K562 (cell line): Measurements from ENCODE around the gene RGS7. TPM values are rescaled to one million over a fixed set of nuclear protein-coding genes. Genes with fewer than 3 reads are reported as not detected.
A peak's percentile ranks its signal among the peaks of the same experiment; 100 is the strongest.

Source experiments
- ATAC-seq: fragments of 200-7000 bp; cut with Tn5 transposase; 3 replicates; pipeline ENCODE4 v1.9.1; 2020; ENCODE audit warnings: moderate library complexity
- BruUV-seq: library from RNA; stranded (reverse); fragments of 400-500 nt; replicated peaks from 2 replicates; lab custom pipeline; 2021; lab: Mats Ljungman, UMichigan
- CTCF ChIA-PET: fragments of 300-600 bp; formaldehyde crosslinking; extraction: SDS; loops from one replicate; lab custom pipeline; 2021; ENCODE audit warnings: low intra/inter-chr PET ratio; lab: Yijun Ruan, JAX
- POLR2A ChIA-PET: fragments of 300-600, 350-650 bp; sonication (Branson Sonifier 250); formaldehyde crosslinking; extraction: SDS; loops from one replicate; lab custom pipeline; 2021; ENCODE audit warnings: antibody characterized with exemption, inconsistent platforms; lab: Yijun Ruan, JAX
- DNase-seq, 4 experiments: peaks; one replicate each; pipeline versions ENCODE4 v3.0.0 to v3.0.0-alpha.2; 2011 to 2018; ENCODE audit warnings: low spot score in 3 of 4, mixed read lengths in 3 of 4; ENCODE audit errors: extremely low read depth in 1 of 4
- FAIRE-seq: peaks from 2 replicates; lab custom pipeline; 2011; peaks lifted over from hg19 to GRCh38; lab: Jason Lieb, UNC
- H2AFZ ChIP-seq: 2 replicates; pipeline ENCODE4 v1.6.0; 2011; ENCODE audit warnings: low read depth, low read length, control low read depth, inconsistent platforms
- H3K27ac ChIP-seq: fragments of 200-600 bp; 3 replicates; pipeline ENCODE4 v1.8.0; 2011; ENCODE audit warnings: low read depth, mild to moderate bottlenecking, control low read depth, inconsistent platforms, low read length, moderate library complexity, mixed read lengths; ENCODE audit errors: extremely low read depth
- H3K27me3 ChIP-seq, 2 experiments: fragments of 300-600 bp in 1 of 2; 2 replicates in 1 of 2; 3 replicates in 1 of 2; pipeline versions ENCODE4 v1.6.0 to v1.8.0; 2011; ENCODE audit warnings: inconsistent platforms in 2 of 2, low read length in 2 of 2, mild to moderate bottlenecking in 1 of 2, mixed read lengths in 1 of 2, moderate library complexity in 1 of 2; ENCODE audit not compliant: control insufficient read depth in 2 of 2, insufficient read depth in 2 of 2
- H3K36me3 ChIP-seq: fragments of 300-600 bp; 3 replicates; pipeline ENCODE4 v1.8.0; 2011; ENCODE audit warnings: mild to moderate bottlenecking, low read length, inconsistent platforms; ENCODE audit not compliant: control insufficient read depth, insufficient read depth
- H3K4me1 ChIP-seq, 2 experiments: fragments of 200-600 bp in 1 of 2; replicated peaks in 1 of 2; 2 replicates in 1 of 2; 3 replicates in 1 of 2; pipeline versions ENCODE4 v1.5.1 to v1.8.0; 2011; ENCODE audit warnings: inconsistent platforms in 2 of 2, low read length in 2 of 2, mild to moderate bottlenecking in 1 of 2, mixed read lengths in 1 of 2, moderate library complexity in 1 of 2; ENCODE audit not compliant: control insufficient read depth in 2 of 2, insufficient read depth in 2 of 2
- H3K4me2 ChIP-seq: 2 replicates; pipeline ENCODE4 v1.6.1; 2011; ENCODE audit warnings: low read length, control low read depth, inconsistent platforms, mixed read lengths; ENCODE audit not compliant: insufficient read depth
- H3K4me3 ChIP-seq: fragments of 200-600 bp; sonication (generic), shearing (Covaris generic); 2 replicates; pipeline ENCODE4 v1.5.1; 2016; ENCODE audit warnings: control low read depth, inconsistent platforms
- H3K79me2 ChIP-seq: fragments of 200-600 bp; 3 replicates; pipeline ENCODE4 v1.8.0; 2011; ENCODE audit warnings: low read length, inconsistent platforms; ENCODE audit not compliant: control insufficient read depth, insufficient read depth
- H3K9ac ChIP-seq, 2 experiments: 2 replicates each; pipeline versions ENCODE4 v1.6.0 to v1.6.1; 2011; ENCODE audit warnings: low read depth in 2 of 2, low read length in 2 of 2, control low read depth in 1 of 2, inconsistent platforms in 1 of 2, mild to moderate bottlenecking in 1 of 2, mixed read lengths in 1 of 2; ENCODE audit not compliant: insufficient read depth in 1 of 2
- H3K9me1 ChIP-seq: one replicate; pipeline ENCODE4 v1.6.0; 2011; ENCODE audit warnings: inconsistent platforms, mild to moderate bottlenecking, low read length, moderate library complexity; ENCODE audit not compliant: control insufficient read depth, insufficient read depth
- H3K9me3 ChIP-seq: replicated peaks from 2 replicates; pipeline ENCODE4 v1.5.1; 2011; ENCODE audit warnings: low read depth, low read length, inconsistent platforms; ENCODE audit not compliant: control insufficient read depth, insufficient read depth
- H4K20me1 ChIP-seq: replicated peaks from 2 replicates; pipeline ENCODE4 v1.6.1; 2011; ENCODE audit warnings: low read length, inconsistent platforms, mixed read lengths; ENCODE audit not compliant: control insufficient read depth, insufficient read depth
- ATF7 ChIP-seq: fragments of 450-650 bp; IDR thresholded peaks from 2 replicates; pipeline ENCODE4 v1.7.1; 2014; ENCODE audit warnings: mild to moderate bottlenecking, moderate library complexity
- DACH1 ChIP-seq: fragments of 450-650 bp; IDR thresholded peaks from 2 replicates; pipeline ENCODE4 v1.6.1; 2018; ENCODE audit not compliant: partially characterized antibody
- DPF2 ChIP-seq: fragments of 450-650 bp; IDR thresholded peaks from 2 replicates; pipeline ENCODE4 v1.6.1; 2016
- NELFE ChIP-seq: IDR thresholded peaks from 2 replicates; pipeline ENCODE4 v1.6.1; 2011; ENCODE audit warnings: mild to moderate bottlenecking; ENCODE audit not compliant: insufficient read depth, insufficient read length
- WGBS: fragments of 100-300 bp; shearing (Covaris generic); methylation state at CpG from one replicate; pipeline ENCODE4 v1.1.6; 2016; ENCODE audit warnings: low coverage, mixed read lengths; ENCODE audit not compliant: insufficient coverage; ENCODE audit errors: missing lambda C conversion rate; 5-methylcytosine and 5-hydroxymethylcytosine counted together
- in situ Hi-C: fragments of 300-500 bp; cut with MboI; formaldehyde crosslinking; loops from 4 replicates; pipeline ENCODE4 v1.15.0; 2018; ENCODE audit warnings: inconsistent platforms, mixed read lengths
- intact Hi-C: fragments of 100-400 bp; cut with micrococcal nuclease; formaldehyde crosslinking; loops from 2 replicates; pipeline ENCODE4 v1.14.2; 2022
- polyA plus RNA-seq, 8 experiments: library from polyadenylated mRNA; depleted of rRNA in 4 of 8; stranded (reverse) in 5 of 8; unstranded in 3 of 8; fragments of >200 nt; fragmentation: Nextera tagmentation in 2 of 8; fragmentation: Illumina TruSeq in 1 of 8; extraction: Ambion mirVana in 2 of 8; extraction: Trizol in 1 of 8; gene quantifications; 2 replicates each; pipeline versions ENCODE4 v1.2.1 to v1.2.3, GENCODE V29; 2011 to 2014; ENCODE audit warnings: inconsistent platforms in 1 of 8, missing spikeins in 1 of 8
- total RNA-seq, 7 experiments: library from RNA; depleted of rRNA in 6 of 7; stranded (reverse); fragments of >200 nt in 6 of 7; fragmentation: Illumina TruSeq in 2 of 7; extraction: Trizol in 2 of 7; gene quantifications; 2 replicates each; pipeline versions ENCODE4 v1.2.1 to v1.2.3, GENCODE V29; 2011 to 2021; ENCODE audit warnings: low replicate concordance in 1 of 7
- TF ChIP-seq, protein P1 (sequence below): fragments of 200-800 bp; sonication (Bioruptor generic); IDR thresholded peaks from 2 replicates; pipeline ENCODE4 v1.6.1; 2016; ENCODE audit warnings: missing genetic modification characterization, missing compliant biosample characterization

Gene RGS7
- total and polyA plus RNA-seq, 9 of the 15 experiments (the other 6 are each of a cell fraction or from before 2014, with no cell fraction given) = not detected

DNA sequence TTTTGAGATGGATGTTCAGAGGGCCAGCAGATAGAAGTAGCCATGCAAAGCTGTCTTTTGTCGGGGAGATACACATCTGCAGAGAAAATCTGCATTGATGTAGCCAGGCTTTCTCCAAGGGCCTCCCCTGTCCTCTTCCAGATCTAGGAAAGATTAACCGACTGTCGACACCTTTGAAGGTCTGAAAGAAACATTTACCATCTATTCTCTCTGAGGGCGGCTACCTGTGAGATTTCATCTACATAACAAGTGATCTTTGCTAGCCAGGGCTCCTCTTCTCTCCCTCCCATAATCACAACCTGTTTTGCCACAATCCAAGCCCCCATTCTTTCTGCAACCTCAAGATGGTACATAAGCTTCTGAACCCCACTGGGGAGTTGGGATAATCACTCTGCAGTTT, 193.6 kb downstream of the RGS7 start (continued):
- TF ChIP-seq, protein P1, sequence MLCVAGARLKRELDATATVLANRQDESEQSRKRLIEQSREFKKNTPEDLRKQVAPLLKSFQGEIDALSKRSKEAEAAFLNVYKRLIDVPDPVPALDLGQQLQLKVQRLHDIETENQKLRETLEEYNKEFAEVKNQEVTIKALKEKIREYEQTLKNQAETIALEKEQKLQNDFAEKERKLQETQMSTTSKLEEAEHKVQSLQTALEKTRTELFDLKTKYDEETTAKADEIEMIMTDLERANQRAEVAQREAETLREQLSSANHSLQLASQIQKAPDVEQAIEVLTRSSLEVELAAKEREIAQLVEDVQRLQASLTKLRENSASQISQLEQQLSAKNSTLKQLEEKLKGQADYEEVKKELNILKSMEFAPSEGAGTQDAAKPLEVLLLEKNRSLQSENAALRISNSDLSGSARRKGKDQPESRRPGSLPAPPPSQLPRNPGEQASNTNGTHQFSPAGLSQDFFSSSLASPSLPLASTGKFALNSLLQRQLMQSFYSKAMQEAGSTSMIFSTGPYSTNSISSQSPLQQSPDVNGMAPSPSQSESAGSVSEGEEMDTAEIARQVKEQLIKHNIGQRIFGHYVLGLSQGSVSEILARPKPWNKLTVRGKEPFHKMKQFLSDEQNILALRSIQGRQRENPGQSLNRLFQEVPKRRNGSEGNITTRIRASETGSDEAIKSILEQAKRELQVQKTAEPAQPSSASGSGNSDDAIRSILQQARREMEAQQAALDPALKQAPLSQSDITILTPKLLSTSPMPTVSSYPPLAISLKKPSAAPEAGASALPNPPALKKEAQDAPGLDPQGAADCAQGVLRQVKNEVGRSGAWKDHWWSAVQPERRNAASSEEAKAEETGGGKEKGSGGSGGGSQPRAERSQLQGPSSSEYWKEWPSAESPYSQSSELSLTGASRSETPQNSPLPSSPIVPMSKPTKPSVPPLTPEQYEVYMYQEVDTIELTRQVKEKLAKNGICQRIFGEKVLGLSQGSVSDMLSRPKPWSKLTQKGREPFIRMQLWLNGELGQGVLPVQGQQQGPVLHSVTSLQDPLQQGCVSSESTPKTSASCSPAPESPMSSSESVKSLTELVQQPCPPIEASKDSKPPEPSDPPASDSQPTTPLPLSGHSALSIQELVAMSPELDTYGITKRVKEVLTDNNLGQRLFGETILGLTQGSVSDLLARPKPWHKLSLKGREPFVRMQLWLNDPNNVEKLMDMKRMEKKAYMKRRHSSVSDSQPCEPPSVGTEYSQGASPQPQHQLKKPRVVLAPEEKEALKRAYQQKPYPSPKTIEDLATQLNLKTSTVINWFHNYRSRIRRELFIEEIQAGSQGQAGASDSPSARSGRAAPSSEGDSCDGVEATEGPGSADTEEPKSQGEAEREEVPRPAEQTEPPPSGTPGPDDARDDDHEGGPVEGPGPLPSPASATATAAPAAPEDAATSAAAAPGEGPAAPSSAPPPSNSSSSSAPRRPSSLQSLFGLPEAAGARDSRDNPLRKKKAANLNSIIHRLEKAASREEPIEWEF (CRISPR knock-in tag) = no peak
- no peak for TF ChIP-seq NELFE
- TF ChIP-seq ATF7 = no peak

DNA sequence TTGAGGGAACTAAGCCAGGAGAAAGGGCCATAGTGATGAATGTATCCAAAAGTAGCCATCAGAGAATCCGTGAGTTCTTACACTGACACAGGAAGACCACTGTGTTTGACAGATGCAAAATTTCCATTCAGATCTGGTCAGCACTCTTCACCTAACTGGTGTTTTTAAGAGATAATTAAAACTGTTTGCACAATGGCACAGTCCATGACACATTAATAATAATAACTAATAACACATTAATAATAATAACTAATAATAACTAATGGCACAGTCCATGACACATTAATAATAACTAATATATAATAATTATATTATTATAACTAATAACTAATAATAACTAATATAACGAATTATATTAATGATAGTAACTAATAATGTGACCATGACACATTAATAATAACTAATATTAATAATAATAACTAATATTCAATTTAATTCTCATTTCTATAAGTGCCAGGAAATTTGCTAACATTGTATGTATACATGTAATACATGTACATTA, 195.8 kb downstream of the RGS7 start:
- TF ChIP-seq DPF2 (no peak), DACH1 (peak; percentile 92)
- Histone ChIP-seq H3K4me1 (no peaks in the 10 kb centered on the region), H4K20me1 (no peaks in the 10 kb centered on the region), H3K9me1 (no peaks in the 10 kb centered on the region), H3K27me3 (no peaks in the 10 kb centered on the region), H3K9me3 (no peaks in the 10 kb centered on the region), H3K27ac (no peak overlapping the region), H3K4me2 (no peak overlapping the region), H2AFZ (no peak overlapping the region), H3K36me3 (no peaks in the 10 kb centered on the region), H3K4me3 (no peak overlapping the region), H3K79me2 (no peaks in the 10 kb centered on the region), H3K9ac (no peak overlapping the region)
- FAIRE-seq (no peak), DNase-seq (no peak), ATAC-seq (no peak)
- intact Hi-C loops (no loop called here), in situ Hi-C loops (no loop called here)
- BruUV-seq = no TSS peak
- ChIA-PET CTCF (no interaction called here), POLR2A (no interaction called here)
- 3% methylated on average over 2 of the region's 2 CpGs for WGBS
